Peyer's patch (tissue), 4 donors: ENCODE data around the gene BHLHE23. TPM values are rescaled to one million over a fixed set of nuclear protein-coding genes. Genes with fewer than 3 reads are reported as not detected.

Source experiments
- DNase-seq, 3 donors: peaks; one replicate each; pipeline ENCODE4 v3.0.0-alpha.2; 2017 to 2019
- H3K27ac ChIP-seq, 4 donors: fragments of 200-600 bp; sonication (generic); one replicate each; pipeline ENCODE4 v1.5.1; 2016 to 2019
- H3K27me3 ChIP-seq, 2 donors: fragments of 200-600 bp; sonication (generic); one replicate each; pipeline ENCODE4 v1.5.1; 2019
- H3K36me3 ChIP-seq, 3 donors: fragments of 200-600 bp; sonication (generic); one replicate each; pipeline ENCODE4 v1.5.1; 2016 to 2019
- H3K4me1 ChIP-seq, 4 donors: fragments of 200-600 bp; sonication (generic); one replicate each; pipeline ENCODE4 v1.5.1; 2016 to 2019
- H3K4me3 ChIP-seq, 4 donors: fragments of 200-600 bp; sonication (generic); 1 replicate in 3 of 4; 2 replicates in 1 of 4; pipeline ENCODE4 v1.5.1; 2016 to 2019; ENCODE audit warnings: mild to moderate bottlenecking in 1 of 4
- H3K9me3 ChIP-seq, 4 donors: fragments of 200-600 bp; sonication (generic); one replicate each; pipeline ENCODE4 v1.5.1; 2016 to 2019; ENCODE audit warnings: mild to moderate bottlenecking in 1 of 4
- POLR2A ChIP-seq, 2 donors: fragments of 450-650 bp; IDR thresholded peaks; one replicate each; pipeline ENCODE4 v1.5.1; 2017; ENCODE audit warnings: antibody characterized with exemption in 2 of 2, mild to moderate bottlenecking in 2 of 2, moderate library complexity in 2 of 2
- total RNA-seq, 4 donors: library from RNA; depleted of rRNA; stranded (reverse); fragments of >200 nt; gene quantifications; one replicate each; pipeline ENCODE4 v1.1.0, GENCODE V29; 2016
- TF ChIP-seq, protein P1 (sequence below), 6 experiments: fragments of 450-650 bp in 4 of 6; fragments of 200-600 bp in 2 of 6; sonication (generic) in 1 of 6; IDR thresholded peaks; one replicate each; pipeline ENCODE4 v1.5.1; 2017 to 2019; ENCODE audit warnings: antibody characterized with exemption in 6 of 6, mild to moderate bottlenecking in 3 of 6, moderate library complexity in 1 of 6

Gene BHLHE23
- total RNA-seq, 4 donors from 2014 or later = not detected

GRCh38 chr20:62975812-62976508 is 30.8 kb downstream of the BHLHE23 start:
- Histone ChIP-seq H3K4me3 (no peak overlapping the region), H3K27me3 (peaks cover 0 to 18% of the 10 kb centered on the region in 2 donors), H3K4me1 (peaks cover 0 to 24% (median 8%) of the 10 kb centered on the region in 4 donors), H3K9me3 (no peaks in the 10 kb centered on the region), H3K27ac (no peak overlapping the region), H3K36me3 (no peaks in the 10 kb centered on the region)
- no peak for TF ChIP-seq POLR2A (IDR thresholded peaks at IDR 0.05)
- TF ChIP-seq, protein P1, sequence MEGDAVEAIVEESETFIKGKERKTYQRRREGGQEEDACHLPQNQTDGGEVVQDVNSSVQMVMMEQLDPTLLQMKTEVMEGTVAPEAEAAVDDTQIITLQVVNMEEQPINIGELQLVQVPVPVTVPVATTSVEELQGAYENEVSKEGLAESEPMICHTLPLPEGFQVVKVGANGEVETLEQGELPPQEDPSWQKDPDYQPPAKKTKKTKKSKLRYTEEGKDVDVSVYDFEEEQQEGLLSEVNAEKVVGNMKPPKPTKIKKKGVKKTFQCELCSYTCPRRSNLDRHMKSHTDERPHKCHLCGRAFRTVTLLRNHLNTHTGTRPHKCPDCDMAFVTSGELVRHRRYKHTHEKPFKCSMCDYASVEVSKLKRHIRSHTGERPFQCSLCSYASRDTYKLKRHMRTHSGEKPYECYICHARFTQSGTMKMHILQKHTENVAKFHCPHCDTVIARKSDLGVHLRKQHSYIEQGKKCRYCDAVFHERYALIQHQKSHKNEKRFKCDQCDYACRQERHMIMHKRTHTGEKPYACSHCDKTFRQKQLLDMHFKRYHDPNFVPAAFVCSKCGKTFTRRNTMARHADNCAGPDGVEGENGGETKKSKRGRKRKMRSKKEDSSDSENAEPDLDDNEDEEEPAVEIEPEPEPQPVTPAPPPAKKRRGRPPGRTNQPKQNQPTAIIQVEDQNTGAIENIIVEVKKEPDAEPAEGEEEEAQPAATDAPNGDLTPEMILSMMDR (IDR thresholded peaks at IDR 0.05) = no peak
- DNase-seq = no peak

- Histone ChIP-seq H3K36me3 (no peaks in the 10 kb centered on the region), H3K27ac (no peak overlapping the region), H3K4me1 (peaks cover 0 to 21% (median 8%) of the 10 kb centered on the region in 4 donors), H3K27me3 (peaks cover 0 to 18% of the 10 kb centered on the region in 2 donors), H3K9me3 (no peaks in the 10 kb centered on the region), H3K4me3 (no peak overlapping the region)
- no peak for DNase-seq
- TF ChIP-seq, protein P1 (IDR thresholded peaks at IDR 0.05) = no peak
- no peak for TF ChIP-seq POLR2A (IDR thresholded peaks at IDR 0.05)
Observed at GRCh38 chr20:62975251-62975760, 31.5 kb downstream of the BHLHE23 start.

DNA sequence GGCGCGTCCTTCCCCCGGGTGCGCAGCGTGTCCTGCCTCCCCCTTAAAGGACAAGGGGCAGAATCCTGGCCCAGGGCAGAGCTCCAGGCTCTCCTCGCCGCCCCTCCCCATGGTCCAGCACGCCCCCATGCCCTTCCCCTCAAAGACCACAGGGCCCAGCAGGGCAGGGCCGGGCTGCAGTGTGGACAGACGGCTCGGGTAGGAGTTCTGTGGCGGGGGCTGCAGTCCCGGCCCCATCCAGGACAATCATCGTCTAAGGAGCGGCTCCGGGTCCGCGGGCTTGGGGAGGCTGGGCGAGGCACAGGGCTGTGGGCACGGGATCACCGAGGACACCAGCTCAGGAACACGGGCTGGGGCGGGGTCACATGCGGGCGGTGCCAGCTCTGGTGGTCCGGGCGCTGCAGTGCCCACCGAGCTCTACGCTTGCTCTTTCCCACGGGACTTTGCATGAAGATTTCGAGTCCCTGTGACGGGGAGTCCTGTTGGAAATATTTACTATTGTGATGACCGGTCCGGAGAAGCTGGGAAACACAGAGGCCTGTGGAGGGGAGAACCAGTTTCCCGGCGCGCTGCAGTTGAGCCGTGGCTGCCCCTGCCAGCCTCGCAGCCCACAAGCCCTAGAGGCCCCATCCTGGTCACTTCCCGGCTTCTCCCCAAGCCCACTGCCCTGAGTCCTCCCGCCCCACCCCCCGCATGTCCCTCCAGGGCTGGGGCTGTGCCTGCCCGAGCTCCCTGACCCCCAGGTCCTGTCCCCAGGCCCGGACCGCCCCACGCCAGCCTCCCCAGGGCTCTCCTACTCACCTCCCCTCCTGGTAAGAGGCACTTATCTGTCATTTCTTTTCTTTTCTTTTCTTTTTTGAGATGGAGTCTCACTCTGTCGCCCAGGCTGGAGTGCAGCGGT is 33.7 kb downstream of the BHLHE23 start:
- peaks cover 0 to 18% of the 10 kb centered on the region in 2 donors for H3K27me3 ChIP-seq
- no peaks in the 10 kb centered on the region for H3K9me3 ChIP-seq
- peaks cover 0 to 14% (median 5%) of the 10 kb centered on the region in 4 donors for H3K4me1 ChIP-seq
- TF ChIP-seq, protein P1 (IDR thresholded peaks at IDR 0.05) = no peak
- no peak for TF ChIP-seq POLR2A (IDR thresholded peaks at IDR 0.05)
- H3K36me3 ChIP-seq = no peaks in the 10 kb centered on the region
- peak overlapping the region in 2 of 4 donors; percentile 27 to 42 for H3K4me3 ChIP-seq
- DNase-seq = no peak
- H3K27ac ChIP-seq = peak overlapping the region in 1 of 4 donors; percentile 10

- TF ChIP-seq, protein P1 (IDR thresholded peaks at IDR 0.05) = peak; percentile 82 to 95 (median 91)
- TF ChIP-seq POLR2A (IDR thresholded peaks at IDR 0.05) = no peak
- peak; percentile 82 to 94 (median 89) for DNase-seq
- peaks cover 0 to 18% of the 10 kb centered on the region in 2 donors for H3K27me3 ChIP-seq
- no peaks in the 10 kb centered on the region for H3K9me3 ChIP-seq
- H3K27ac ChIP-seq = peak overlapping the region in 1 of 4 donors; percentile 10
- H3K4me1 ChIP-seq = peaks cover 0 to 10% (median 4%) of the 10 kb centered on the region in 4 donors
- H3K4me3 ChIP-seq = peak overlapping the region in 3 of 4 donors; percentile 27 to 42 (median 39)
- H3K36me3 ChIP-seq = no peaks in the 10 kb centered on the region
Observed at GRCh38 chr20:62971950-62972844, 34.6 kb downstream of the BHLHE23 start.
